Endodermal cell (in vitro differentiated cells): ENCODE data around the gene MLLT1. TPM values are rescaled to one million over a fixed set of nuclear protein-coding genes. Genes with fewer than 3 reads are reported as not detected.

Experiments used
- DNase-seq: peaks from one replicate; pipeline ENCODE4 v3.0.0-alpha.2; 2017
- H3K27ac ChIP-seq: 2 replicates; pipeline ENCODE4 v1.5.1; 2013; ENCODE audit warnings: mild to moderate bottlenecking, low read depth, low read length, moderate library complexity
- H3K27me3 ChIP-seq: 2 replicates; pipeline ENCODE4 v1.6.1; 2013; ENCODE audit warnings: mild to moderate bottlenecking, low read length, moderate library complexity; ENCODE audit not compliant: insufficient read depth, control insufficient read depth, poor library complexity, severe bottlenecking
- H3K36me3 ChIP-seq: 2 replicates; pipeline ENCODE4 v1.7.0; 2013; ENCODE audit warnings: mild to moderate bottlenecking, low read length, moderate library complexity; ENCODE audit not compliant: control insufficient read depth, insufficient read depth
- H3K4me1 ChIP-seq: one replicate; pipeline ENCODE4 v1.7.0; 2013; ENCODE audit warnings: low read length; ENCODE audit not compliant: control insufficient read depth, insufficient read depth
- H3K4me3 ChIP-seq: 2 replicates; pipeline ENCODE4 v1.5.1; 2013; ENCODE audit warnings: mild to moderate bottlenecking, low read length, moderate library complexity
- H3K9ac ChIP-seq: 2 replicates; pipeline ENCODE4 v1.6.1; 2013; ENCODE audit warnings: mild to moderate bottlenecking, low read length, moderate library complexity; ENCODE audit not compliant: poor library complexity, severe bottlenecking; ENCODE audit errors: extremely low read depth
- H3K9me3 ChIP-seq: 2 replicates; pipeline ENCODE4 v1.6.1; 2013; ENCODE audit warnings: mild to moderate bottlenecking, low read length, moderate library complexity; ENCODE audit not compliant: control insufficient read depth
- H3K27ac Mint-ChIP-seq: 2 replicates; pipeline ENCODE4 v1.8.0; 2020; ENCODE audit warnings: mixed read lengths
- H3K27me3 Mint-ChIP-seq: 2 replicates; pipeline ENCODE4 v1.8.0; 2021; ENCODE audit warnings: mild to moderate bottlenecking, mixed read lengths; ENCODE audit not compliant: insufficient read depth
- H3K36me3 Mint-ChIP-seq: 2 replicates; pipeline ENCODE4 v1.8.0; 2020; ENCODE audit warnings: low read depth, mixed read lengths
- H3K4me1 Mint-ChIP-seq: 2 replicates; pipeline ENCODE4 v1.8.0; 2020; ENCODE audit warnings: mixed read lengths
- H3K4me3 Mint-ChIP-seq: 2 replicates; pipeline ENCODE4 v1.8.0; 2020; ENCODE audit warnings: mild to moderate bottlenecking, moderate library complexity, mixed read lengths
- H3K9me3 Mint-ChIP-seq: 2 replicates; pipeline ENCODE4 v1.8.0; 2020; ENCODE audit warnings: mild to moderate bottlenecking, mixed read lengths
- WGBS, 2 experiments: methylation state at CpG; one replicate each; pipeline versions ENCODE4 v1.1.5 to v1.1.7; 2013; ENCODE audit warnings: missing lambda C conversion rate in 2 of 2, mixed read lengths in 1 of 2; ENCODE audit not compliant: insufficient coverage in 1 of 2, insufficient read length in 1 of 2; 5-methylcytosine and 5-hydroxymethylcytosine counted together
- total RNA-seq, 2 donors: library from RNA; stranded (reverse); fragmentation: NEBNext Ultra II Directional in 1 of 2; extraction: Animal tissue kit (Norgen Biotek cat#: 25700) in 1 of 2; gene quantifications; 2 replicates in 1 of 2; 3 replicates in 1 of 2; pipeline ENCODE4 v1.2.1, GENCODE V29; 2021
- TF ChIP-seq, protein P1 (sequence below): fragments of 200-600 bp; sonication (generic); conservative IDR thresholded peaks from 2 replicates; pipeline ENCODE4 v1.5.0; 2021; ENCODE audit warnings: antibody characterized with exemption, mild to moderate bottlenecking

MLLT1 gene
- total RNA-seq, 2 donors from 2014 or later: 50.1 to 51.8 TPM

DNA sequence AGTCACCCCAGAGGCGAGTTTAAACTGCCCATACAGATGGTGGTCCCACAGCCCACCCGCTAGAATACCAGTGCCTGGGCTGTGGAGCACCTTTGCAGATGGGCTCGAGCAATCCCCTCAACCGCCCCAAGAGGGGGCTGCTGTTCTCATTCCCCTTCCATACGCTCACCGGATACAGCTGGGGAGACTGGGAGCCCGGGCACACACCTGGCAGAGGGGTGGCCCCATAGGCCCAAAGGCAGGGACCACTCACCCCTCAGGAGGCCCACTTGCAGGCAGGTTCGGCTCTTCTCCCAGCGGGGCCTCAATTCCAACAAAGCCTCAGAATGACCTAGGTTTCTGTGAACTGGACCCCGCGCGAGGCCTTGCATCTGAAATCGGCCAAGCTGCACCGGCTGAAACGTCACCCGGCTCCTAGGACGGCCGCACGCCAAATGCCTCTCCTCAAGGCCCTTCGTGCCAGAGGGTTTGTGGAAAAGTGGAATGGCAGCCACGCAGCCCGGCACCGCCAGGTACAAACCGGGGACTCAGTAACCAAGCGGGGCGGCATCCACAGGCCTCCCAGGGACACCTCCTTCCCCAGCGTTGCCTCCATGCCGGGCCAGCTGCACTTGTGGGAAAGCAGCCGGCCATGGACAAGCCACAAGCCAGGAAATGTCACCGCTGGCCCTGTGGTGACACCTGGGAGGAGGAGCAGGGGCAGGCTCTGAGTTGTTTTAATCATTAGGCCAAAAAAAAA lies 18.7 kb downstream of the MLLT1 start:
- no peaks in the 10 kb centered on the region for H3K4me1 Mint-ChIP-seq
- TF ChIP-seq, protein P1, sequence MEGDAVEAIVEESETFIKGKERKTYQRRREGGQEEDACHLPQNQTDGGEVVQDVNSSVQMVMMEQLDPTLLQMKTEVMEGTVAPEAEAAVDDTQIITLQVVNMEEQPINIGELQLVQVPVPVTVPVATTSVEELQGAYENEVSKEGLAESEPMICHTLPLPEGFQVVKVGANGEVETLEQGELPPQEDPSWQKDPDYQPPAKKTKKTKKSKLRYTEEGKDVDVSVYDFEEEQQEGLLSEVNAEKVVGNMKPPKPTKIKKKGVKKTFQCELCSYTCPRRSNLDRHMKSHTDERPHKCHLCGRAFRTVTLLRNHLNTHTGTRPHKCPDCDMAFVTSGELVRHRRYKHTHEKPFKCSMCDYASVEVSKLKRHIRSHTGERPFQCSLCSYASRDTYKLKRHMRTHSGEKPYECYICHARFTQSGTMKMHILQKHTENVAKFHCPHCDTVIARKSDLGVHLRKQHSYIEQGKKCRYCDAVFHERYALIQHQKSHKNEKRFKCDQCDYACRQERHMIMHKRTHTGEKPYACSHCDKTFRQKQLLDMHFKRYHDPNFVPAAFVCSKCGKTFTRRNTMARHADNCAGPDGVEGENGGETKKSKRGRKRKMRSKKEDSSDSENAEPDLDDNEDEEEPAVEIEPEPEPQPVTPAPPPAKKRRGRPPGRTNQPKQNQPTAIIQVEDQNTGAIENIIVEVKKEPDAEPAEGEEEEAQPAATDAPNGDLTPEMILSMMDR: peak; percentile 79
- no peak overlapping the region for H3K27ac Mint-ChIP-seq
- H3K9me3 ChIP-seq: no peaks in the 10 kb centered on the region
- H3K4me1 ChIP-seq: no peaks in the 10 kb centered on the region
- H3K4me3 ChIP-seq: no peak overlapping the region
- H3K36me3 Mint-ChIP-seq: peaks cover 64% of the 10 kb centered on the region
- H3K27me3 ChIP-seq: no peaks in the 10 kb centered on the region
- no peaks in the 10 kb centered on the region for H3K27me3 Mint-ChIP-seq
- H3K36me3 ChIP-seq: peaks cover 73% of the 10 kb centered on the region
- no peak overlapping the region for H3K27ac ChIP-seq
- no peaks in the 10 kb centered on the region for H3K9me3 Mint-ChIP-seq
- DNase-seq: peak; percentile 89
- WGBS, 2 experiments: 81 to 88% methylated on average over 9 to 30 of the region's 30 CpGs
- no peak overlapping the region for H3K4me3 Mint-ChIP-seq
- no peak overlapping the region for H3K9ac ChIP-seq

DNA sequence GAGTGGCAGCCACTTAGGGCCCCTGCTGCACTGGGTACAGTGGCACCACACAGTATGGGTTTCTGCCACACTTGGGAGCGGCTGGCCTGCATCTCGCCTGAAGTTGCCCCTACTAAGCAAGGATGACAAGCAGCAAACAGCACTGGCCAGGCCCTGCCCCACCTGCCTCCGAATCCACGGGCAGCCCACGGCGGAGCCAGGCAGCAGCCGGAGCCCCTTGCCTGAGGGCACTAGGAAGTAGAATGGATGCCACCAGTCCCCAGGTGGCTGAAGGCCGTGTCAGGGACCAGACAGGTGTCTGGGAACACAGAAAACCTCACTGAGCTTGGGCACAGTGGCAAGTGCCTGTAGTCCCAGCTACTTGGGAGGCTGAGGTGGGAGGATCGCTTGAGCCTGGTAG lies 19.4 kb downstream of the MLLT1 start:
- no peaks in the 10 kb centered on the region for H3K27me3 ChIP-seq
- H3K27me3 Mint-ChIP-seq: no peaks in the 10 kb centered on the region
- no peak overlapping the region for H3K27ac Mint-ChIP-seq
- H3K36me3 Mint-ChIP-seq: peaks cover 67% of the 10 kb centered on the region
- H3K4me1 Mint-ChIP-seq: no peaks in the 10 kb centered on the region
- no peak overlapping the region for H3K4me3 ChIP-seq
- H3K36me3 ChIP-seq: peaks cover 73% of the 10 kb centered on the region
- H3K4me3 Mint-ChIP-seq: no peak overlapping the region
- H3K9ac ChIP-seq: no peak overlapping the region
- no peak for DNase-seq
- WGBS, 2 experiments: 93% methylated on average over 5 to 9 of the region's 9 CpGs
- TF ChIP-seq, protein P1: no peak
- H3K27ac ChIP-seq: no peak overlapping the region
- H3K9me3 ChIP-seq: no peaks in the 10 kb centered on the region
- no peaks in the 10 kb centered on the region for H3K4me1 ChIP-seq
- H3K9me3 Mint-ChIP-seq: no peaks in the 10 kb centered on the region

DNA sequence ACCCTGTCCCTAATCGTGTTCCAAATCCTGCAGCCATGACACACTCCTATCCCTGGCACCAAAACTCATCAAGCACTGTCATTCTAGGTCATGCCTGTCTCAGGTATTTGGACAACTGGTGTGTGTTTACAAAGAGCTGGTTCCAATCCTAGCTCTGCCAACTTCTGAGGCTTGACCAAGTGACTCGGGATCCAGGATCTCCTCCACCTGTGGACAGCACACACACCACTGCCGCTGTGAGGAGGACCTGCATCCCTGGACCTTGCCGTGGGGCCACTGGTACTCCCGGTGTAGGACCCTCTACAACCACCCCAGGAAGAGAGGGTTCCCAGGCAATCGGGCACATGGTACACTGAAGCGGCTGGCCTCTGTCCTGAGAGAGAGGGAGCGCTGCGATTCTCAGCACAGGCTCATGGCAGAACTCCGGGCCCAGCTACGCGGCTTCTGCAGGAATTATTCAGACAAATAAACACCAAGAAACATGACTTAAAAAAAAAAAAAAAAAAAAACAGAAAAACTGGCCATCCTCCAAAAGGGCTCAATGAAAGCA lies 20.4 kb downstream of the MLLT1 start:
- TF ChIP-seq, protein P1: no peak

More for the DNA sequence above, 20.4 kb downstream of the MLLT1 start:
- no peaks in the 10 kb centered on the region for H3K27me3 ChIP-seq
- H3K4me3 ChIP-seq: no peak overlapping the region
- no peak overlapping the region for H3K4me3 Mint-ChIP-seq
- DNase-seq: no peak
- no peak overlapping the region for H3K27ac ChIP-seq
- H3K27ac Mint-ChIP-seq: no peak overlapping the region
- WGBS, 2 experiments: 93 to 97% methylated on average over 6 to 12 of the region's 12 CpGs
- no peaks in the 10 kb centered on the region for H3K4me1 Mint-ChIP-seq
- peaks cover 63% of the 10 kb centered on the region for H3K36me3 Mint-ChIP-seq
- H3K9me3 Mint-ChIP-seq: no peaks in the 10 kb centered on the region
- H3K9ac ChIP-seq: no peak overlapping the region
- H3K4me1 ChIP-seq: no peaks in the 10 kb centered on the region
- no peaks in the 10 kb centered on the region for H3K9me3 ChIP-seq
- peaks cover 69% of the 10 kb centered on the region for H3K36me3 ChIP-seq
- H3K27me3 Mint-ChIP-seq: no peaks in the 10 kb centered on the region
